Esophagus muscularis mucosa (tissue), 3 donors: ENCODE data around the gene PRKCE.

ENCODE experiments used
- POLR2AphosphoS5 ChIP-seq, 2 donors: sonication (generic); formaldehyde crosslinking; IDR thresholded peaks; one replicate each; pipeline ENCODE4 v1.6.1; 2017; ENCODE audit warnings: antibody characterized with exemption in 2 of 2
- TF ChIP-seq, protein P1 (sequence below), 3 experiments: fragments of 200-600 bp in 2 of 3; fragments of 450-650 bp in 1 of 3; sonication (generic) in 2 of 3; IDR thresholded peaks; one replicate each; pipeline ENCODE4 v1.5.1; 2017 to 2019; ENCODE audit warnings: antibody characterized with exemption in 3 of 3, mild to moderate bottlenecking in 2 of 3, moderate library complexity in 1 of 3

DNA sequence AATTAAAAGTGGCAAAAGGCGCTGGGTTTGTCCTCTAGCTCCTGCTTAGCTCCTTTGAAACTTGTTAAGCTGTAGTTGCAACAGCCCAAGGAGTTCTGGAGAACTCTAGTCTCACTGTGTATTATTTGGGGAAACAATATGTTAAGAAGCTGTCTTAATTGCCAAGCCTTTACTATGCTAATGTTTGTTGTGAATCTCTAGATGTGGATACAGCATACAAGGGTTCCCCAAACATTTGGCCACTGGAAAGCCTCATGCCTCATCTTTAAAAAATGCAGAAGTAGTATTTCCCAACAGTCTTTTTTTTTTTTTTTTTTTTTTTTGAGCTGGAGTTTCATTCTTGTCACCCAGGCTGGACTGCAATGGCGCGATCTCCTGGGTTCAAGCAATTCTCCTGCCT is 236.7 kb downstream of the PRKCE start:
- no peak for TF ChIP-seq POLR2AphosphoS5 (IDR thresholded peaks at IDR 0.05)
- TF ChIP-seq, protein P1, sequence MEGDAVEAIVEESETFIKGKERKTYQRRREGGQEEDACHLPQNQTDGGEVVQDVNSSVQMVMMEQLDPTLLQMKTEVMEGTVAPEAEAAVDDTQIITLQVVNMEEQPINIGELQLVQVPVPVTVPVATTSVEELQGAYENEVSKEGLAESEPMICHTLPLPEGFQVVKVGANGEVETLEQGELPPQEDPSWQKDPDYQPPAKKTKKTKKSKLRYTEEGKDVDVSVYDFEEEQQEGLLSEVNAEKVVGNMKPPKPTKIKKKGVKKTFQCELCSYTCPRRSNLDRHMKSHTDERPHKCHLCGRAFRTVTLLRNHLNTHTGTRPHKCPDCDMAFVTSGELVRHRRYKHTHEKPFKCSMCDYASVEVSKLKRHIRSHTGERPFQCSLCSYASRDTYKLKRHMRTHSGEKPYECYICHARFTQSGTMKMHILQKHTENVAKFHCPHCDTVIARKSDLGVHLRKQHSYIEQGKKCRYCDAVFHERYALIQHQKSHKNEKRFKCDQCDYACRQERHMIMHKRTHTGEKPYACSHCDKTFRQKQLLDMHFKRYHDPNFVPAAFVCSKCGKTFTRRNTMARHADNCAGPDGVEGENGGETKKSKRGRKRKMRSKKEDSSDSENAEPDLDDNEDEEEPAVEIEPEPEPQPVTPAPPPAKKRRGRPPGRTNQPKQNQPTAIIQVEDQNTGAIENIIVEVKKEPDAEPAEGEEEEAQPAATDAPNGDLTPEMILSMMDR (IDR thresholded peaks at IDR 0.05) = no peak
